C4-2B (cell line): ENCODE results near the gene CEBPE.
"Not testable (repeated sequence)": the region's sequence is repeated elsewhere in the genome, so short reads cannot be mapped to it uniquely, and the experiment has no call there.

Experiments
- H3K27ac ChIP-seq: fragments of 450-650 bp; 2 replicates; pipeline ENCODE4 v1.5.1; 2017
- ZFX ChIP-seq: fragments of 450-650 bp; IDR thresholded peaks from 2 replicates; pipeline ENCODE4 v1.6.1; 2017
- TF ChIP-seq, protein P1 (sequence below): fragments of 450-650 bp; conservative IDR thresholded peaks from 2 replicates; pipeline ENCODE4 v1.5.1; 2017; ENCODE audit warnings: mild to moderate bottlenecking

The CEBPE gene

DNA sequence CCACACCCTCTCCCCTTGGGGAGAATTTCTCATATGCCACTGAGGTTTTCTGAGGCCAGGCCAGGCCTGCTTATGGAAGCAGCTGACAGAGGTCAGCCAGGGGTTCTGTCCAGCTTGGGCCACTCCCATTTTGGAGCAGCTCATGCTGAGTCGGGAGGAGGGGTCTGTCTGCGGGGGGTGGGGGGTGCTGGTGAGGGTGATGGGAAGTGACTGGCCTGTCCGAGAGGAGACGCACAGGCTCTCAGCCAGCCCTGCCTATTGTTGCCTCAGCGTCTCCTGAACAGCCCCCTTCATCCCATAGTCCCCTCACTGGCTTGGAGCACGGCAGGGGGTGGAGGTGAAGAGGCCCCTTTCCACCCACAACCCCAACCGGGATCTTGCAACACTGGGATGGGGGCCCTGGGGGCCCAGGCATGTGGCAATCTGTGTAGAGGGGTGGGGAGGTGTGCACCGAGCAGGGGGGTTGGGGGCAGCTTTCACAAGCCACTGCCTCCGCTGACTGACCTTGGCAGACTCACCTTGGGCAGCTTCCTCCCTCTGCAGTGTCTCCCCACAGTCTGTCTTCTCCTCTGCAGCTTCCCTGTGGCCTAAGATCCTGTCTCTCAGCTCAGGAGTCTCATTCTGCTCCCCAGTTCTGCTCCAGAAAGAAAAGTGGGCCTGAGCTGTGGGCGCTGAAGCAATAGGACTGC is 5.5 kb downstream of the CEBPE start:
- no peak overlapping the region for H3K27ac ChIP-seq
- TF ChIP-seq, protein P1, sequence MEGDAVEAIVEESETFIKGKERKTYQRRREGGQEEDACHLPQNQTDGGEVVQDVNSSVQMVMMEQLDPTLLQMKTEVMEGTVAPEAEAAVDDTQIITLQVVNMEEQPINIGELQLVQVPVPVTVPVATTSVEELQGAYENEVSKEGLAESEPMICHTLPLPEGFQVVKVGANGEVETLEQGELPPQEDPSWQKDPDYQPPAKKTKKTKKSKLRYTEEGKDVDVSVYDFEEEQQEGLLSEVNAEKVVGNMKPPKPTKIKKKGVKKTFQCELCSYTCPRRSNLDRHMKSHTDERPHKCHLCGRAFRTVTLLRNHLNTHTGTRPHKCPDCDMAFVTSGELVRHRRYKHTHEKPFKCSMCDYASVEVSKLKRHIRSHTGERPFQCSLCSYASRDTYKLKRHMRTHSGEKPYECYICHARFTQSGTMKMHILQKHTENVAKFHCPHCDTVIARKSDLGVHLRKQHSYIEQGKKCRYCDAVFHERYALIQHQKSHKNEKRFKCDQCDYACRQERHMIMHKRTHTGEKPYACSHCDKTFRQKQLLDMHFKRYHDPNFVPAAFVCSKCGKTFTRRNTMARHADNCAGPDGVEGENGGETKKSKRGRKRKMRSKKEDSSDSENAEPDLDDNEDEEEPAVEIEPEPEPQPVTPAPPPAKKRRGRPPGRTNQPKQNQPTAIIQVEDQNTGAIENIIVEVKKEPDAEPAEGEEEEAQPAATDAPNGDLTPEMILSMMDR, result no peak
- TF ChIP-seq ZFX, result no peak

GRCh38 chr14:23112359-23113178 is 6.5 kb downstream of the CEBPE start:
- no peak for TF ChIP-seq ZFX
- TF ChIP-seq, protein P1, result no peak

DNA sequence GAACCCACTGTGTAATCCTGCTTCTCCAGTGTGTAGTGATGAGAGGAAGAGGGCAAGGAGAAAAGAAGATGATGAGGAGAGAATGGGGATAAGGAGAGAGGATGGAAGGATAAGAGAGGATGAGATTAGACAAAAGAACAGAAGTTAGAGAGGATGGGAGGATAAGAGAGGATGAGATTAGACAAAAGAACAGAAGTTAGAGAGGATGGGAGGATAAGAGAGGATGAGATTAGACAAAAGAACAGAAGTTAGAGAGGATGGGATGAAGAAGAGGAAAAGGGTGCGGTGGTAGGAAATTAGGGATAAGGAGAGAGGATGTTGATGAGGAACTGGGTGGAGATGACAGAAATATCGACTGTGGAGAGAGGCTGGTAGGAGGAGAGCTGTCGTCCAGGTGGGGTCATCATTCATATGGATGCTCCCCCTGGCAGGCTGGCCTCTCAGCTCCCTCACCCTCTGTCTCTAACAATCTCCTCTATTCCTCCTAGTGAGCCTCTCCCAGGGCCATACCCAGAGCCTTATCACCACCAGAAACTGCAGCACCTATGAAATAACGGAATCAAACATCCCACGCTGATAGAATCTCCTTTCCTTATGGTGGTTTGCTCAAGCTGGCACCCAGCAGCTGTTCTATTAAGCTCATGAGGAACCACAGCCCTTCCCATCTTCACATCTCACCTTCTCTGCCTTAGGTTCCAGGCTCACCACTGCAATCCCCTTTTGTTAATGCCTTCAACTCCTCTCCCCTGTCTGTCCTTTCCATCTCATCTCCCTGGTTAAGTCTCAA is 8.3 kb downstream of the CEBPE start:
- TF ChIP-seq ZFX, result no peak
- TF ChIP-seq, protein P1, result no peak
- no peak overlapping the region for H3K27ac ChIP-seq

More at GRCh38 chr14:23112359-23113178, 6.5 kb downstream of the CEBPE start:
- H3K27ac ChIP-seq, result no peak overlapping the region

DNA sequence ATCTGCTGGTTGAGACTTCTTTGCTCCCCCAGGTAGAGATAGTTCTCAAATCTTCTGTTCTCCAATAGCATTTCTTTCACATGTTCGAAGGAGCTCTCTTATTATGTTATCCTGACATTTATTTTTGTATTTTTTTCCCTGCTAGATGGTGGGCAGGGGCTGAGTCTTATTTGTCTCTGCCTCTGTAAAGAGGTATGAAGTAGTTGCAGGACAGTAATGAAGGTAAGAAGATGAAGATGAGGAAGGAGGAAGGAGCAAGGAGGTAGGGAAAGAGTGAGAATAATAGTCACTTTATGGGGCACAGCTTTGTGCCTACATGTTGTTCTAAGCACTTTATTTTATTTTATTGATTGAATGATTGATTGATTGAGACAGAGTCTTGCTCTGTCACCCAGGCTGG is 9.3 kb downstream of the CEBPE start:
- no peak overlapping the region for H3K27ac ChIP-seq

GRCh38 chr14:23108169-23108568 is 10.9 kb downstream of the CEBPE start:
- H3K27ac ChIP-seq, result not testable (repeated sequence)

More for the DNA sequence above, 9.3 kb downstream of the CEBPE start:
- TF ChIP-seq, protein P1, result no peak
- no peak for TF ChIP-seq ZFX

GRCh38 chr14:23107620-23108019 is 11.4 kb downstream of the CEBPE start:
- not testable (repeated sequence) for H3K27ac ChIP-seq

- H3K27ac ChIP-seq, result no peak overlapping the region
Observed at GRCh38 chr14:23106747-23107045, 12.4 kb downstream of the CEBPE start.

More at GRCh38 chr14:23106747-23107045, 12.4 kb downstream of the CEBPE start:
- TF ChIP-seq ZFX, result no peak
- TF ChIP-seq, protein P1, result no peak
